HG03103 (cell line): ENCODE results near the gene HYAL3.
"Not testable (repeated sequence)": the region's sequence is repeated elsewhere in the genome, so short reads cannot be mapped to it uniquely, and the experiment has no call there.

Experiments used
- ATAC-seq: cut with Tn5 transposase; IDR thresholded peaks from one replicate; pipeline ENCODE4 v1.9.1; 2021; ENCODE audit warnings: low read depth; ENCODE audit not compliant: unreplicated experiment

Gene HYAL3

DNA sequence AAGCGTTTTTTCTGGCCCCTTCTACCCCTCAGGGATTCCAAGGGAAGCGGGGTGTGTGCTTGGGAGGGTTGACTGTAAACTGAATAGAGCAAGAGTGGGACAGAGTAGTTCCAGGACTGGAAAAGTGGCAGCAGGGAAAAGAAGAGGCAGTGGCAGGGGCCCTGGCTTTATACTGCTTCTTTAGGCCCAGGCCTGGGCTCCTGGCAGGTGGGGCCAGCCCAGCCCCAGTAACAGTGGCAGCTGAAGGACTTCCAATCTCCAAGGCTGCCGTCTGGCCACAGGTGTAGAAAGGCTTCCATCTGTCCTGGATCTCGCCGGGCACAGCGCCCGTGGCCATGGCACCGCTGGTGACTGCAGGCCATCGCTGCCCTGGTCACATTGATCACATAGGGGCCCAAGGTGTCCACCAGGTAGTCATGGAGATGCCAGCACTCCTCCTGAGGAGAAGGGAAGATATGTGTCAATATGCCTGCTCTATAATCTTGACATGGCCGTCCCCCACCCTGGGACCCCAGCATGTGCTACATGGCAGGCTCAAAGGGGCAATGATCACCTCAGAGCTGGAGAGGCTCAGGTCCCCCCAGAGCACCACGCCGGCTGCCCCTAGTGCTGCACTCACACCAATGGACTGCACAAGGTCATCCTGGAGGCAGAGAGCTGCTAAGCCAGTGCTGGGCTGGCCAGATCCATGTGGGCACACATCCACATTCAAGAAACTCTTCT lies 6.0 kb downstream of the HYAL3 start:
- ATAC-seq = no peak

DNA sequence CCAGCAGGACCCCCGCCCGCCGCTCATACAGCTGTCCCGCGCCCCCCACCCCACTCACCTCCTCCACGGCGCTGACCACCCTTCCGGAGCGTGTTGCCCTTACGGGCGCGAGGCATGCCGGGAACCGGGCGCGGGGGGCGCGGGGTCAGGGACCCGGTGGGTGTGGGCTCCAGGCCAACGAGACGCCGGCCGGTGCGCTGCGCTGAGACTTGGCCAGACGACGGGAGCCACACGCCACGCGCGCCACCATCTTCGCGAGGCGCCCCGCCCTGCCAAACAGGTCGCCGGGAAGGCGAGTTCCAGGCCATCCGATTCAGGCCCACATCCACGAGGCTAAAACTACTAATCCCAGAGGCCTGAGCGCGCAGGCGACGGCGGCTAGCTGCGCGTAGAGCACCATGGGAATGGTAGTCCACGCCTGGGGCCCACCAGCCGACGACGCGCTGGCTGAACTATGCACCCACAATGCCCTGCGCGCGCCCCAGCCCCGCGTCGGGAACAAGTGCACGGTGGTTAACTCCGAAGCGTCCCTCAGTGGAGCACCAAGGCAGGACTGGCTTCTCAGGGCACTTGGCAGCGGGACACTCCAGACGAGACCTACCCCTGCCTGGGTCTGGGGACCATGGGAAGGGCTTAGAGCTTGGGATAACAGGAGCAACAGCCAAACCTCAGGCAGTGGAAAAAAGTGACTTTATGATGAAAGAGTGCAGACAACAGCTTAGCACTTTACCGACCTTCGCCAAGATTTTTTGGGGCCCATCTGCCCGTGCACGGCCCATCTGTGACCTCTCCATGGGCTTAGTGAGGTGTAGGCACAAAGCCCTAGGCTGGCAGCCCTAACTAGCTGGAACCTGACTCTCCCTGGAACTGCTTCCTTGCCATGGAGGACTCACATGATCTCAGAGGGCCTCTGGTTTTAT lies 6.8 kb downstream of the HYAL3 start, which contains the start of gene IFRD2:
Gene IFRD2, minus strand, starts transcription at position 271 of the 920 bp plus-strand sequence. Its CDS starts 155 bp downstream, at position 116.
- ATAC-seq = peak; percentile 92

DNA sequence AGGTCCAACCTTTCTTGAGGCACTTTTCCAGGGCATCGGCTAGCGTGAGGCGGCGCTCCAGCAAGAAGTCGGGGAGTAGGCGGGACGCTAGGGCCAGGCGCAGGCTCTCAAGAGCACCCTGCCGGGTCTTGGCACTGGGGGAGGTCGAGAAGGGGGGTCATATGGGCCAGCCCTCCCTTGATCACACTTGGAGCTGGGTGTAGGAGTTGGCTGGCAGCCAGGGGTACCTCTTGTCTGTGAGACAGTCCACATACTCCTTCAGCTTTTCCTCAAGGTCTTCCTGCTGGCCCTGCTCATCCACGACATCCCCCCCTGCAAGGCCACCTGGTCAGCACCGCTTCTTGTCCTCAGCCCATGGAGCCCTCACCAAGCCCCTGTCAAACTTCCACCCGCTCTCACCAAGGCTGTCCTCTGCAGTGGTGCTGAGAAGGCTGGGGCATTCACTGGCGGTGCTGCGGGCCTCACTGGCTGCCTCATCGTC lies 9.0 kb downstream of the HYAL3 start:
- ATAC-seq = no peak

DNA sequence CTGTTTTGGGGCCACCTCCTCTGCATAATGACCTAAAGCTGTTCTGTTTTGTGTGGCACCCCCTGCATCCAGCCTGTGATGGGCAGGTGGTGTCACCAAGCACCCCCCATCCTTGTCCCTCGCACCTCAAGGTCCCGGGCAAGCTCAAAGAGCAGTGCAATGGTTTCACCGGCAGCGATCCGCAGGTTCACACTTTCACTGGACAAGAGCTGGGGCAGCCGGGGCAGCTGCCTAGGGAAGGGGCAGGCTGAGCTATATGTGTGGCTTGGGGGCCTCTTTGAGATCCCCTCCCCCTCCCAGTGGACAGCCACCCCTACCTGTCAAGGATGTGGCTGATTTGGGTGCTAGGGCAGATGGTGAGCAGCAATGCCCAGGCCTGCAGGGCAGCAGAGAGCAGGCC lies 10.1 kb downstream of the HYAL3 start:
- ATAC-seq = no peak

DNA sequence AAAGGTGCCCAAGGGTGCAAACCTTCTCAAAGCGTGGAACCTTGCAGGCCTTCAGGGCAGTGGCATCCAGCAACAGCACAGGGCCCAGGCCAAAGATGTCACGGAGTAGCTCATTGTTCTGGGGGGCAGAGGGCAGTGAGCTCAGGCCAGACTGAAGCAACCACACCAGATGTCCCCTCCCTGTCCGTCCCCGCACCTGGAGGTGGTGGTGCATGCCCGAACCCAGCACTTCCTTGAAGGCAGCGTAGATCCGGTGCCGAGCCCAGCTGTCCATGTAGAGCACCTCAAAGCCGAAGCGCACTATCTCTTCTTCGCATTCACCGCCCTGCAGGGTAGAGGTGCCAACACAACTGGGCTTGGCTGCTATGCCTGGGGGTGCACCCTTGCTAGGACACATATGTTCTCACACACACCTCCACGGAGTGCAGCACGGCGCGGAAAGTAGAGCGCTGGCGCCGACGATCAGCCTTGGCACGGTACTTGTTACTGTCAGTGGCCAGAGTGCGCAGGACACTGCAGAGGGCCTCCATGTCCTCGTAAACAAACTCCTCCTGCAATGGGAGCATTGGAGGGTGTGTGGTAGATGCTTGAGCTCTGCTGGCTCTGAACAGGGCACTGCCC lies 10.7 kb downstream of the HYAL3 start:
- ATAC-seq = no peak

DNA sequence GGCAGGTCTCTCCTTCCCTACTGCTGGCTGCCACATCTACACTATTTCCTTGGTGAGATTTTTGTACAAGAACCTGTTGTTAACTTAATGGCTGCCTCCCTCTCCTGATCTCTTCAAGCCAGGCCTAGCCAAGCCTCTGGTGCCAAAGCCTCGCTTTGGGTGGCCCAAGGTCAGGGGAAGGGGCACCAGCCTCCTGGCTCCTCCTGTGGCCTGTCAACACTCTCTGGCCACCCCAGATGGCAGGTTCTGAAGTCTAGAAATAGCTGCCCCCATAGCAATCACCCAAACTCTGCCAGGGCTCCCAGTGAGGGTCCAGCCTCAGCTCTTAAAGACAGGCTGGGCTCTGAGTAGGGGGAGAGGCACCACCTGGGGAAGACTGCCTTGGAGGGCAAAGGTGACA lies 11.9 kb downstream of the HYAL3 start:
- no peak for ATAC-seq

DNA sequence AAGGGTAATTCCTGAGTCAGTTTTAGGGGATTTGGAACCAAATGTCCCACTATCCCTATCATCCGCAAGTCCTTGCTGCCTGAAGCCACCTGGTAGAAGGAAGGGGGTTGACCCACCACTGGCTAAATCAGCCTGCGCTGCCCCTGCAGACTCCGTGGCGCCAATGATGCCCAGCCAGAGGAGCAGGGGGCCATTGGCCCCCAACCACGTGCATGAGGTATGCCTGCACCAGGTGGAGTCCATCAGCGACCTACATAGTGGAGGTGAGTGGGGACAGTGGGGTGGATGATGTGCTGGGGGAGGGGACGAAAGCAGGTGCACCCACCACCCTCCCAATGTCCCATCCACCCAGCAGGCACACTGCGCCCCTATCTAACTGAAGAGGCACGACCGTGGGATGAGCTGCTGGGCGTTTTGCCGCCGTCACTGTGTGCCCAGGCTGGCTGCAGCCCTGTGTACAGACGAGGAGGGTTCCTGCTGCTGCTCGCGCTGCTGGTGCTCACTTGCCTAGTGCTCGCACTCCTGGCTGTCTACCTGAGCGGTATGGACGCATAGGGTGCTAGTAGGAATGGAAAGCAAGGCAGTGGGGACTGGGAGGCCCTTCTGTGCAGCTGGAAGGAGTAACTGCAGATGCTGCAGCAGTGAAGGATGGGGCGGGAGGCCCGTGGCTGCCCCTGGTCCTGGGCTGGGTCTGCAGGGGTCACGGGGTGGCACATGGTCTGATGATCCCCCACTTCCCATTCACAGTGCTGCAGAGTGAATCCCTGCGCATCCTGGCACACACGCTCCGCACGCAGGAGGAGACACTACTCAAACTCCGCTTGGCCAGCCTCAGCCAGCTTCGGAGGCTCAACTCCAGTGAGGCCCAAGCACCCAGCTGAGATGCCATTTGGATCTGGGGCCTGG lies 12.6 kb downstream of the HYAL3 start:
- no peak for ATAC-seq

DNA sequence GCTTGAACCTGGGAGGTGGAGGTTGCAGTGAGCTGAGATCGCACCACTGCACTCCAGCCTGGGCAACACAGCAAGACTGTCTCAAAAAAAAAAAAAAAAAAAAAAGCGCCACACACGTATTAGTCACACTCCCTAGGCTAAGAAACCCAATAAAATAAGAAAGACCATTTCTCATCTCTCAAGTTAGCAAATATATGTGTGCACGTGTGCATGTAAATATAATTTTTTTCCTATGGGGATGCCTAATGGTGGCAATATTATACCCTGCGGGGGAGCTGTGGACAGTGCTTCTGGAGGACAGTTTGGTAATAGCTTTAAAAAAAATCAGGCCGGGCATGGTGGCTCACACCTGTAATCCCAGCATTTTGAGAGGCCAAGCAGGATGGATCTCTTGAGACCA lies 15.1 kb downstream of the HYAL3 start:
- ATAC-seq = not testable (repeated sequence)

DNA sequence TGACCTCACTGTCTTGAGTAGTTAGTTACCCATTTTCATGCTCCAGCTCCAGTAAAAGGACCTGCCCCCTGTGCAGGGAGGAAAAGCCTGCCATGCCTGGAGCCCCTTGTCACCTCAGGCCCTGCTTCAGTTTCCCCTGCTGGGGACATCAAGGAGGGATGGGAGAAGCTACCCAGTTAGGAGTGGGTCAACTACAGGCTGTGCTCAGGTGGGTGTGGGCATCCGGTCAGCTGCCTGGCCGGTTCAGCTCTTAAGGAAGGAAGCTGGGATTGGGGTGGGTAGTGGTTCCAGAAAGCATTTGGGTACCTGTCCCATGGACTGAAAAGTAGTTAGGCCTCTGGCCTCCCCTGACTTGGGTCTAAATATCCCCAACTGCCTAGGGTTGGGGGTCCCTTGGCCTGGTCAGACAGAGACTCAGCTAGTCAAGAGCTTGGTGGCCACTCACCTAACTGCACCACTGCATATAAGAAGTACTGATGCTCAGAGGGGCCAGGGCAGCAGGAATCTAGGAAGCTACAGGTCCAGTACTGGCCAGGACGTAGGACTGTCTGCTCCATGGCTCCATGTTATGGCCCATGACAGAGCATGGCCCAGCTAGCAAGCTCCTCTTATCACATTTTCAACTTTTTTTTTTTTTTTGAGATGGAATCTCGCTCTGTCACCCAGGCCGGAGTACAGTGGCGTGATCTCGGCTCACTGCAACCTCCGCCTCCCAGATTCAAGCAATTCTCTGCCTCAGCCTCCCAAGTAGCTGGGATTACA lies 19.8 kb downstream of the HYAL3 start:
- no peak for ATAC-seq

DNA sequence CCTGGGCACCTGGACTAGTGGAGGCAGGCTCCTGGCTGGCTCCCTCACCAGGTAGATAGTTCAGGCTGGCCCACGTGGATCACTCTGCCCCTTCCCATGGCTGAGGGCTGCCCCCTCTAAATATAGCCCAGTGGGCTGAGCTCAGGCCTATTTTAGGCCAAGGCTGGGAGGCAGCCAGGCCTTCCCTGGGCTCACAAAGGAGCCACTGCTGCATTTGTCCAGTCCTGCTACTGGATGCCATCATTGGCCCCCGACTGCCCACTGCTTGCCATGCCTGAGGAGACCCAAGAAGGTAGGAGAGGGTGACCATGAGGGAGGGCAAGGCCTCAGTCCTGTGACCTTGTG lies 20.4 kb downstream of the HYAL3 start, which contains the start of gene LSMEM2:
Gene LSMEM2, plus strand, starts transcription at position 208 of the 345 bp plus-strand sequence. Its CDS starts 27 bp downstream, at position 235.
- ATAC-seq = no peak

DNA sequence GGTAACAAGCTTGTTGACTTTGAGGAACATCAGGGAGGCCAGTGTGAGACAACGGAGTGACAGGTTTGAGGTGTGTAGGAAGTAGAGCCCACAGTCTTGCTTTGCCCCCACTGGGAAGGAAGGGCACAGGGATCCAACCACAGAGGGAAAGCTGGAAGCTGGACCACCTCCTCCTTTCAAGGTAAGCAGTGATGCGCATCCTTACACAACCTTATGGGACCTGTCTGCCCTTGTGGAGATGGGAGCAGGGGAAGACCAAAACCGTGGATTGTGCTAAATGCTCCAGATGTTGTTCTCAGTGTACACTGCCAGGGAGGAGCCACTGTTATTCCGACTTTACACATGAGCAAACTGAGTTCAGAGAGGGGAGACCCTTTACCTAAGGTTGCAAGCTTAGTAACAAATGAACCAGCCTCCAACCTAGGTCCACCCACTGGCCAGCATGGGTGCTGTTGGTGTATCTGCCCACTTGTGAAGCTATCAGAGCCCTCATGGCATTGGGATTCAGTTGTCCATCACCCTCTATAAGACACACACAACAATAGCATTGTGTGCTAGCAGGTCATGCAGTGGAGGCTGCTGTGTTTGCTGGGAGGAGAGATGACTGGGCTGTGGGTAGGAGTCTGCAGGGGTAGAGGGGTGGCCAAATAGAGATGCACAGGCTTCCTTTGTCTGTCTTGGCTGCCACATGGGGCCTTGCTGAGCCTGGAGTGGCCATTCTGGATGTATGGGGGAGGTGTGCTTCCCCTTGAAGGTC lies 20.9 kb downstream of the HYAL3 start:
- no peak for ATAC-seq

DNA sequence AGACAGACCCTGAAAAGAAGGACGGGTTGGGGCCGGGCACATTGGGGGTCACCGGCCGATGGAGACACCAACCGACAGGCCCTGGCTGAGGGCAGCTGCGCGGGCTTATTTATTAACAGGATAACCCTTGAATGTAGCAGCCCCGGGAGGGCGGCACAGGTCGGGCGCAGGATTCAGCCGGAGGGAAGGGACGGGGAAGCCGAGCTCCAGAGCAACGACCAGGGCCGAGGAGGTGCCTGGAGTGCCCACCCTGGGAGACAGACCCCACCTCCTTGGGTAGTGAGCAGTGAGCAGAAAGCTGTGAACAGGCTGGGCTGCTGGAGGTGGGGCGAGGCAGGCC lies 22.5 kb downstream of the HYAL3 start:
- ATAC-seq = no peak

DNA sequence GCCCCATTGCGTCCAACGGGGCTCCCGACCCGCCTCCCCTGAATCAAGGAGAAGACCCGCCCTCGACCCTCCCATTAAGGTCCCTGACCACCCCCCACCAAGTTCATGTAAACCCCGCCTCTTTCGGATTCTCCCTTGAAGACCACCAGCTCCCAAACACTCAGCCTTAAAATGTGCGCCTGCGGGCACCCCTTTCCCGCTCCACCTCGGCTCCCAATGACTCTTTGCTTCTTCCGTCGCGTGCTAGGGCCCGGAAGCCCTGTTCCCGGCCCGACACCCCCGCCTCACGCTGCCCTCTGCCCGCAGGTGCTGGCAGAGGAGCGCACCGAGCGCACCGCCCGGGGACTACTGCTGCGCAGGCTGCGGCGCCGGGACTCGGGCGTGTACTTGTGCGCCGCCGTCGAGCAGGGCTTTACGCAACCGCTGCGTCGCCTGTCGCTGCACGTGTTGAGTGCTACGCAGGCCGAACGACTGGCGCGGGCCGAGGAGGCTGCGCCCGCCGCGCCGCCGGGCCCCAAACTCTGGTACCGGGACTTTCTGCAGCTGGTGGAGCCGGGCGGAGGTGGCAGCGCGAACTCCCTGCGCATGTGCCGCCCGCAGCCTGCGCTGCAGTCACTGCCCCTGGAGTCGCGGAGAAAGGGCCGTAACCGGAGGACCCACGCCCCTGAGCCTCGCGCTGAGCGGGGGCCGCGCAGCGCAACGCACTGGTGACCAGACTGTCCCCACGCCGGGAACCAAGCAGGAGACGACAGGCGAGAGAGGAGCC lies 23.0 kb downstream of the HYAL3 start:
- no peak for ATAC-seq

DNA sequence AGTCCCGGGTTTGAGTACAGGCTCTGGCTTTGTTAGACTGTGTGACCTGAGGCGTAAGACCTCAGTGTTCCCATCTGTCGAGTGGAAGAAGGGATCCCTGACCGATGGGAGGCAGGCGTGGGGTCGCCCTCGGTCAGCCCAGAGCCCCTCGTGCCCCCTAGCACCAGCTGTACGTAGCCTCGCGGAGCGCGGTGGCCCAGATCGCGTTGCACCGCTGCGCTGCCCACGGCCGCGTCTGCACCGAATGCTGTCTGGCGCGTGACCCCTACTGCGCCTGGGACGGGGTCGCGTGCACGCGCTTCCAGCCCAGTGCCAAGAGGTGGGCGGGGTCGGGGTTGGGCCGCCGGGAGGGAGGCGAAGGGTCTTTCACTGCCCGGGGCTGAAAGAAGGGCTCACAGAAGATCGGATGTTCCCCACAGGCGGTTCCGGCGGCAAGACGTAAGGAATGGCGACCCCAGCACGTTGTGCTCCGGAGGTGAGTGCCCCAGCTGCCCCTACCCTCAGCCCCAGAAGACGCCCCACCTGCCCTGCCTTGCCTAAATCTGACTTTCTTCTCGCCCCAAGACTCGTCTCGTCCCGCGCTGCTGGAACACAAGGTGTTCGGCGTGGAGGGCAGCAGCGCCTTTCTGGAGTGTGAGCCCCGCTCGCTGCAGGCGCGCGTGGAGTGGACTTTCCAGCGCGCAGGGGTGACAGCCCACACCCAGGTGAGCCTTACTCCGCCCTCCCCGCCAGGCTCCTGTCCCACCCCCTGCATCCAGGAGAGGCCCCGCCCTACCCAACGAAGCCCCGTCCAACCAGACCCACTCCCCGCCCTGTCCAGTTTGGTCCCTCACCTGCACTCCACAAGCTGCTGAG lies 23.8 kb downstream of the HYAL3 start:
- ATAC-seq = no peak

DNA sequence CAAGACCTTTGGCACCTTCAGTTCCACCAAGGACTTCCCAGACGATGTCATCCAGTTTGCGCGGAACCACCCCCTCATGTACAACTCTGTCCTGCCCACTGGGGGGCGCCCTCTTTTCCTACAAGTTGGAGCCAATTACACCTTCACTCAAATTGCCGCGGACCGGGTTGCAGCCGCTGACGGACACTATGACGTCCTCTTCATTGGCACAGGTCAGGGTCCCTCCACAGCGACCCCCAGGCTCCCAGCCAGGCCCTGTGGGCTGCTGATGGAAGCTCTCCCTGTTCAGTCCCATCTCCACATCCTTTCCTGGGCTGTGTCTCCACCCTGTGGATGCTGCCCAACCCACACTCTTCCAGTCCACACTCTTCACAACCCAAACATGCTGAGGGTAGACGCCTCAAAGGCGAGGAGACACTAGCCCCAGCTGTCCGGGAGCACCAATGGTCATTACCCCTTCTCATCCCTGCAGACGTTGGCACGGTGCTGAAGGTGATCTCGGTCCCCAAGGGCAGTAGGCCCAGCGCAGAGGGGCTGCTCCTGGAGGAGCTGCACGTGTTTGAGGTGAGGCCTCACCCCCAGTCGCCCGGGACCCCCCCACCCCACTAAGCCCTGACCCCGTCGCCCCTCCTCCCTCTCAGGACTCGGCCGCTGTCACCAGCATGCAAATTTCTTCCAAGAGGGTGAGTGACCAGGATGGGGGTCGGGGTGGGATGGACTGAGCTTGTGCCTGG lies 24.7 kb downstream of the HYAL3 start:
- no peak for ATAC-seq

DNA sequence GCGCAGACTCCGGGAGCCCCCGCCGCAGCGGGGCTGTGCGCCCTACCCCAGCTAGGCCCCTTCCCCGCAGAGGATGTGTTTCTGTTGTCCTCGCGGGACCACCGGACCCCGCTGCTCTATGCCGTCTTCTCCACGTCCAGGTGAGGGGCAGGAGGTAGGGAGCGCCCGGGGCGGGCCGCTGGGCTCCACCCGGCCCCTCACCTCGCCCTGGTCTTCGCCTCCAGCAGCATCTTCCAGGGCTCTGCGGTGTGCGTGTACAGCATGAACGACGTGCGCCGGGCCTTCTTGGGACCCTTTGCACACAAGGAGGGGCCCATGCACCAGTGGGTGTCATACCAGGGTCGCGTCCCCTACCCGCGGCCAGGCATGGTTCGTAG lies 25.5 kb downstream of the HYAL3 start:
- no peak for ATAC-seq
